HG03571 (cell line): ENCODE results near the gene COL12A1.

Experiments used
- ATAC-seq: cut with Tn5 transposase; IDR thresholded peaks from one replicate; pipeline ENCODE4 v1.9.1; 2021; ENCODE audit not compliant: unreplicated experiment

Gene COL12A1

DNA sequence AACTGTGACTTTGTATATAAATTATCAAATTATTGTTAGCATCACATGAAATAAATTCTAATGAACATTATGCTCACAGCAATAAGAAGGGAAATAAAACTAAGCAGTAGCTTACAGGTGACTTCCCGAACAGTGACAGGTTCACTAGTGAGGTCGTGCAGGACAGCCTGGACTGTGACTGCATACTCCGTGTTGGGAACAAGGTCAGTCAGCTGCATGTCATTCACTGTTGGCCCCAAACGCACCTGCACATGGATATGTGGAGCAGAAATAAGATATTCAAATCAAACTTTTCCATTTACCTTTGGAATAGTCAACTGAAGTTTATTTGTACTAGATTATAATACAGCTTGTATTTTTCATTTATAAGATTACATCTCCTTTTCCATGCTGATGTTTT, 60.6 kb downstream of the COL12A1 start:
- no peak for ATAC-seq

DNA sequence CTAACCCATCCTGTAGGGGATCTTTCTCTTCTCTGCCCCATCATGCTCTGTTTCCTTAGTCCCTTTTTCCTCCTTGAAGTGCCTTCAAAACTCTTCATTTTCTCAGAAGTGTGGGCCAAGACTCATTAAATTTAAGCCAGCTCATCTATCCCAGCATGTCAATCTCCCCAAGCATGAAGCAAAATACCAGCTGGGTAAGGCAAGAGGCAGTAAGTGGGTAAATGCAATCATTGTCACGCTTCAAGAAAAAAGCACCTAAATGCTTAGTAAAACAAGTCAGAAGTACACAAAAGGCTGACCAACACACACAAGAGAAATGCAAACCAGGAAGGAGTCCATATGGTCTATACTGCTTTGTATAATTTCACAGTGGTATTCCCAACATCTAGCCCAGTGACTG, 61.5 kb downstream of the COL12A1 start:
- ATAC-seq: no peak

- no peak for ATAC-seq
Measured at GRCh38 chr6:75143191-75143590, 62.7 kb downstream of the COL12A1 start.

DNA sequence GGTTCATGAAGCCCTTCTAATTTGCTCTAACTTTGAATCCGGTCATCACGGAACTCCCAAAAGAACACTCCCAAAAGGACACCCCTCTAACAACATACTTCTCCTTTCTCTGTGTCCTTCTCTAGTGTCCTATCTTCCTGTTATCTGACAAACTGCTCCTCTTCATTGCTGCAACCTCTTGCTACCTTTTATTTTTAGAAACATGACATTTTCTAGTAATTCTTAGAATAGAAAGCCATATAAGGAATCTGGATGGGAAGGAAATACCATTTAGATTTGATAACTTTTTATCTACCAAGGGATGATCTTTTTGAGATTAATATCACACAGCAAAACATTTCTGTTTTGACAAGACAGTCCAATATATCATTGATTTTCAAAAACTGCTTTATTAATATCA, 63.1 kb downstream of the COL12A1 start:
- no peak for ATAC-seq

- no peak for ATAC-seq
Measured at GRCh38 chr6:75135876-75136275, 70.0 kb downstream of the COL12A1 start.

GRCh38 chr6:75135450-75135849, 70.4 kb downstream of the COL12A1 start:
- no peak for ATAC-seq

GRCh38 chr6:75130784-75131183, 75.1 kb downstream of the COL12A1 start:
- ATAC-seq: no peak

DNA sequence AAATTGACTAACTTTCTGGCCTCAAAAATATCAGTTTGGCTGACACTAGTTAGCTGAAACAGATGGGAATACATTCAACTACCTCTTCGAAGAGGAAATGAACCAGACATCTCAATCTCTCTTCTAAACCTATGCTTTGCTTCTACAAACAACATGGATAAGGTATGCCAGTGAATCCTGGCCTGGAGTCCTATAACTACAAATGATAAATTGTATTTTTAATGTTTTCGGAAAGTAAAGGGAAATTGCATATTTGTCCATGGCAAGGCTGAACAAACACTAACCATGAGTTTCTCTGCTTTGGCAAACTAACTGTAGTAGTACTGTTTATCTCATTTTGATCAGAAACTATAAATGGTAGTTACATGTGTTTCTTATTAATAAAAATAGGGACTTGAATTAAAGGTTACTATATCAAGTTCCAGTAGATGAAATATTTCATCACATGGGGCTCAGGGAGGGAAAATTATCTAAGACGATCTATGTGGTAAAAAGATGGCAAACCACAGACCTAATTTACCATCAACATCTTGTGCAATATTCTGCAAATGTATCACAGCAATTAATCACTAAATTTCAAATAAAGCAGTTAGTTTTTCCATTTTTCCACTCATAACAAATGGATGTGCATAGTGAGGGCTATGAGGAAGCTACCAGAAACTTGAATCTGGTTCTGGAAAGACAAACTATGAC, 76.8 kb downstream of the COL12A1 start:
- no peak for ATAC-seq

- ATAC-seq: no peak
Measured at GRCh38 chr6:75126518-75126917, 79.3 kb downstream of the COL12A1 start.

DNA sequence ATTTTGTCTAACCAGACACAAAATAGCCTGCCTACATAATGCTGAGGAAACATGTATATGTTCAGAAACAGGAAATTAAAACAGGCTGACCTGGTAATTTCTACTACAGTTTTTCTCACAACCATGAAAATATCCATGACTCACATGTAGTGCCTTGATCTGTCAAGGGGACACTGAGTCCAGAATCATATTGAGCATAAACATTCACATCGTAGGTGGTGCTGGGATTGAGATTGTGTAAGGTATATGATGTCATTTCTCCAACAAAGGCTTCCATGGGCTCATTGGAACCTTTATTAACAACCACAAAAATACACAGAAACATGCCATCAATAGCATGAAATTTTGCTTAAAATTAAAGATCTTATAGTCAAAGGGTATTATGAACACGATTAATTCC, 80.9 kb downstream of the COL12A1 start:
- no peak for ATAC-seq

- no peak for ATAC-seq
Measured at GRCh38 chr6:75124085-75124484, 81.8 kb downstream of the COL12A1 start.

- ATAC-seq: no peak
Measured at GRCh38 chr6:75118925-75119515, 86.8 kb downstream of the COL12A1 start.

DNA sequence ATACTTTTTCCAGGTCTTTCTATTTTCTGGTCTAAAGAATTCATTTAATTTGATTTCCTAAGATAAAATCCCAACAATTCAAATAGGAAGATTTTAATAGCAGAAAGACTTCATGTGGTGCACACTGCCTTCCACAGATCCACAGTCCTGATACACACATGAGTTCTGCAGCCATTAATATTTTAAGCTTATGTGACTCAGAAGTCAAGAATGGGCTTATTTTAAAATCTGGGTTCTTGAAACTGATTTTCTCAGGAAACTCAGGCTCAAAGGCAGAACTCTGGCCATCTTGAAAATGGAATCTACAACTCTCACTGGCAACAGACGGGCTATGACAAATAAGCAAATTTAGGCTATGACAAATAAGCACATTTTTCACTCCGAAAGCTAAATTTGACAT, 88.2 kb downstream of the COL12A1 start:
- ATAC-seq: no peak

DNA sequence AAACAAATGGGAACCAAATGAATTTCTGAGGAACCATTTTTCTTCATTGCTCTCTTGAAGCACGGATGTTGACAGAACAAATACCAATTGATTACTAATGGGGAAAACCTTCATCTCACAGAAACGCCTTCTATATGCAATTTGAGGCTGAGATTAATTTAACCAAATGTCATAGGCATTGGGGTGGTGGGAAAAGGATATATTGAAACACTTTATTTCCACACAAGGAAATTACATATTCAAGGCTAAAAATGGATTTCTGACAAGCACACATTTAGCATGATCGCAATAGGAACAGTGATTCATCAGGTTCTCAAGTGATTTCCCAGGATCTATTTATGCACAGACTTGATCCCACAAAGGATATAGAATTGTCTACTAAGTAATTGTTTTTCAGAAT, 88.9 kb downstream of the COL12A1 start:
- ATAC-seq: no peak

DNA sequence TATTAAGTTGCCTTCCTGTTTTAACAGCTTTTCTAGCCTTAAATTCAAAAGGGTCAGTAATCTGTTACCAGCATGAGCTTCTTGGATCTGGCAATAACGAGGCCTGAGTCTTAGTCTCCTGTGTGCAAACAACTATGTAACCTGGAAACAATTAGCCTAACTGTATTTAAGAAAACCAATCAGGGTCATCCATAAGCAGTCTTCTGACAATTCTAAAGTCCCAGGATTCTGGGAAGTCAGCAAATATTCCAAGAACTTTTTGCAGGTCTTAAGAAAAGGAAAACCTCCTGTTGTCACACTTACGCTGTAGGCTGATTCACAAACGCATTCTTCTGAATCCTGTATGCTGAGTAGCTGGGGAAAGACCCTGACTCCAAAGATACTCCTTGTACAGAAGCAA, 90.4 kb downstream of the COL12A1 start:
- ATAC-seq: no peak

- ATAC-seq: no peak
Measured at GRCh38 chr6:75114806-75115205, 91.0 kb downstream of the COL12A1 start.

DNA sequence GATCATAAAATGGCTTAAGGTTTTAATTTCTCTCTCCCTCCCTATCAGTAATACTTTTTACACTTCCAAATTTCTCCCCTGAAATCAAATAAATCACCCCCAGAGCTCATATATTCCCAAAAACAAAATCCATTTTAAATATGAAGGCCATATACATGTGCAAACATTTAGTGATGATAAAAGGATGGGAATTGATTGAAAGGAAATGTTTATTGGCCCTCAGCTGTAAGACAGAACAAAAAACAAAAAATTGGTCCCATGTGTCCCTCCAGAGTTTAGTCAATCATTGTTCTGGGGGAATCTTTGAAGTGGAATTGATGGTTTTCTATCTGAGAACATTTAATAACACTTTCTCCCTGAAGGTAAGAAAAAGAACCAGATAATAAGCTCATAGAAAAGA, 91.7 kb downstream of the COL12A1 start:
- no peak for ATAC-seq

- ATAC-seq: no peak
Measured at GRCh38 chr6:75113446-75113845, 92.4 kb downstream of the COL12A1 start.

DNA sequence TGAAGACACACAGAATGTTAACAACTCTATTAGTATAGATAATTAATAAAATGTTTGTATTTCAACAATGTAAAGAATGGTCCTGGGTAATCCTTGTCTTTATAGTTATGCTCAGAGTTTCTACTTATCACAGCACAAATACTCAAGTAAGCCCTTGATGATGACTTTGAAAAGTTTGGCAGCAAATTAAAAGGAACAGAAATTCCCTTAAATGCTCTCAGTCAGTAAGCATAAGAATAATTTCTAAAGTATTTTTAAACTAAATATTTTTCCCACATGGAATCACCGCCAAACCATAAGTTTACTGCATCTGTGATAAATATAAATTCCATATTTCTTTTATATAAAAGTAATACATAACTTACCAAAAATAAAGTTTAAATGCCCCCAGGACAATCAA, 96.1 kb downstream of the COL12A1 start:
- ATAC-seq: no peak

DNA sequence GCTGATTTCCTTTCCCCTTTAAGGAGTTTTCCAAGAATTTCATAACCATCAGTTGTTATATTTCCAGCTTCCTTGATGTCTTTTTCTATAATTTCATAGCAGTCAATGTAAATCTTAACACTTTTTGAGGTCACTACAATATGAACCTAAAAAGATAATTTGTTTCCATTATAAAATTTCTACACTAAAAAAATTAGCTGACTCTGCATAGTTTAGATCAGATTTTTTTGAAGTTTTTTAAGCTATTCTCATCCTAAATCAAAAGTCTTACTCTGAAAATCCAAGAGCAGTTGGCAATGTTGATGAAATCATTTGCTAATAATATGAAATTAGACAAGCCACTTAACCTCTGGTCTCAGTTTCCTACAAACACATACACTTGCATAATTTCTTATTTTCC, 96.8 kb downstream of the COL12A1 start:
- ATAC-seq: no peak

DNA sequence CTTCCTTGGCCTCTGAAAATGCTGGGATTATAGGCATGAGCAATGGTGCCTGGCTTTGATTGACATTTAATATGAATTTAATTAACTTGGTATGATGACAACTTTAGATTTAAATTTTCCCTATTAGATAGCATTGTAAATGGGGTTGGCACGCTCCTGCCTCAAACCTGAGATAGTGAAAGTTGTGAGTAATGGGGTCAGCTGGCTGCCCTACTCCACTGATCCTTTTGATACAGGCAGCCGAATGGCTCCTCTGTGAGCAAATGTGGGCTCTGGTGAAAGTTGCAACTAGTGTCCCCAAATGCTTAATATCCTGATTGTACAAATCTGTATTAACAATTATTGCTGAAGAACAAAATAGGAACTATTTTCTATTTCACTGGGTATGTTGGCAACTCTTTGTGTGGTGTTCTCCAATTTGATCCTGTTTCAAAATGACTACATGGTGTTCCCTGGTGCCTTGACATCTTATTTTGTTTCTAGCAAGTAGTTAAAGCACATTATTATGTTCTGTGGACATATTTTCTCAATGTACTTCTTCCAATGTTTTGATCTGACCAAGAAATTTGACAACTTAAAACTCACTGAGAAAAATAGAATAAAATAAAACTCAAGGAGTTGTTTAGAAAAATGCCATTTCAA, 97.4 kb downstream of the COL12A1 start:
- ATAC-seq: no peak

DNA sequence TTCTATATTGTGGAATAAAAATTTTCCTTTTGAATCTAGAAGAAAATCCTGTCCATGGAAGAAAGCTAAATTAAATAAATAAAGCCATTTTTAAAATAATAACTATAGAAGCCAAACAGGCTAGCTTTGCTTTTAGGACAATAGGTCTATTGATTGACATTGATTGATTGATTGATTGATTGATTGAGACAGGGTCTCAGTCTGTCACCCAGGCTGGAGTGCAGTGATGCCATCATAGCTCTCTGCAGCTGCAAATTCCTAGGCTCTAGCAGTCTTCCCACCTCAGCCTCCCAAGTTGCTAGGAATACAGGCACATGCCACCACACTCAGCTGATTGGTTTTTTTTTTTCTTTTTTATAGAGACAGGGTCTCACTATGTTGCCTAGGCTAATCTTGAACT, 97.9 kb downstream of the COL12A1 start:
- ATAC-seq: no peak

GRCh38 chr6:75106426-75106825, 99.4 kb downstream of the COL12A1 start:
- ATAC-seq: no peak
